T47D (cell line): ENCODE data around the gene GAB2.
"Not testable (repeated sequence)": the region's sequence is repeated elsewhere in the genome, so short reads cannot be mapped to it uniquely, and the experiment has no call there.

Experiments
- DNase-seq, 2 experiments: peaks; one replicate each; pipeline versions ENCODE4 v3.0.0 to v3.0.0-alpha.2; 2011 to 2012; ENCODE audit warnings: low read depth in 1 of 2, low spot score in 1 of 2
- JUND ChIP-seq: IDR thresholded peaks from 2 replicates; pipeline ENCODE4 v1.6.1; 2012; ENCODE audit warnings: low read depth
- in situ Hi-C: cut with HindIII; loops from 2 replicates; pipeline ENCODE4 v1.10.0; 2016; ENCODE audit warnings: low sequenced_read_pairs, low pct_unique_long_range_greater_than_20kb

The GAB2 gene

DNA sequence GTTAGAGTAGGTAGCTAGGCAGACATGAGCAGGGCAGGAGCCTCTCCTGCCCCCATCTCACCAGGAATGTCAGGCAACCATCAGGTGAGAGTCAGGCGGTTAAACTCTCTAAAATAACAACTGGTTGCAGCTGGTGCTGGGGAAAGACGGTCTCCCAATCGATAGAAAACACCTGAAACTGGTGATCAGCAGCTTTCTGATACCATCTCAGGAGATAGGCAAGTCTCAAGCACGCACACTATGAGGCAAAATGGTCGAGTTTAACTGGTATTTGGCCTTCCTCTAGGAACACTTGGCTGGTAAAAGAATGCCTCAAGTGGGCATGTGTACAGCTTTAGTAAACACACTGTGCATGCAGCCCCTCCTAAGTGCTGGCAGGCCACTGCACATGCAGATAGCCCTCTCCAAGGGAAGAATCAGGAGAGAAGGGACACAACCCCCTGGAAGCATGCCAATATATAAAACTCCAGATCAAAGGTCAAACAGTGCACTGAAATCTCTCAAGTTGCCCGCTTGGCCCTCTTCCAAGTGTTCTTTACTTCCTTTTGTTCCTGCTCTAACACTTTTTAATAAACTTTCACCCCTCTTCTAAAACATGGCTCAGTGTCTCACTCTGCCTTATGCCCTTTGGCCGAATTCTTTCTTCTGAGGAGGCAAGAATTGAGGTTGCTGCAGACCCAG lies 140.2 kb downstream of the GAB2 start:
- TF ChIP-seq JUND: no peak
- in situ Hi-C loops: no loop called here
- no peak for DNase-seq

DNA sequence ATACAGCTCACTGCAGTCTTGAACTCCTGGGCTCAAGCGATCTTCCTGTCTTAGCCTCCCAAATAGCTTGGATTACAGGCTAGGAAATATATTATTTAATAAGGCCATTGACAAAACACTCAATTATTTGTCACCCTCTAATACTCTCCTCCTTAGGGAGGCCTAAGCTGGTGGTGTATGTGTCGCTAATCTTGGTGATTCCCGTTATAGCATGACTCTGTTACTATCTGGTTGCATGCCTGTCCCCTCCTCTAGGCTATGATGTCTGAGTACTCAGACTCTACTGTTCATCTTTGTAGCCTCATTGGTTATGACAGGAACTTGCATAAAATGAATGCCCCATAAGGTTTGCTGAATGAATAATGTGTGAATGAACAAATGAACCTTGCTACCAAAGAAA lies 141.3 kb downstream of the GAB2 start:
- no peak for DNase-seq
- TF ChIP-seq JUND: no peak
- in situ Hi-C loops: no loop called here

DNA sequence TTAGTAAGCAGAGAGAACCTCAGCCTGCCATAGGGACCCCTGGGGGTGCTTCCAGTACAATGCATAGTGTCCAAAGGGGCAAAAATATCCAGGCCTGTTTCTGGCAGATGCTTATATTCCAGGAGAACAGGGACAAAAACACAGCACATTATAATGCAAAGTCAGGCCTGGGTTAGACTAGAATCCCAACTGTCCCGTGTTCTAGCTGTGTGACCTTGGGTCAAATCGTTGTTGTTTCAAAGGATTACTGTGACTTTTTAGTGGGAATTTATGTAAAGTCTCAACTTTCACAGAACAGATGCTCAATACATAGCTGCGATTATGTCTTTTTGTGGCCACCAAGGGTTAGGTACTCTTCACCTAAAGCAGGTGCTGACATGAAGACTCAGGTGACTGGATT lies 142.9 kb downstream of the GAB2 start:
- in situ Hi-C loops: no loop called here
- no peak for TF ChIP-seq JUND
- no peak for DNase-seq

DNA sequence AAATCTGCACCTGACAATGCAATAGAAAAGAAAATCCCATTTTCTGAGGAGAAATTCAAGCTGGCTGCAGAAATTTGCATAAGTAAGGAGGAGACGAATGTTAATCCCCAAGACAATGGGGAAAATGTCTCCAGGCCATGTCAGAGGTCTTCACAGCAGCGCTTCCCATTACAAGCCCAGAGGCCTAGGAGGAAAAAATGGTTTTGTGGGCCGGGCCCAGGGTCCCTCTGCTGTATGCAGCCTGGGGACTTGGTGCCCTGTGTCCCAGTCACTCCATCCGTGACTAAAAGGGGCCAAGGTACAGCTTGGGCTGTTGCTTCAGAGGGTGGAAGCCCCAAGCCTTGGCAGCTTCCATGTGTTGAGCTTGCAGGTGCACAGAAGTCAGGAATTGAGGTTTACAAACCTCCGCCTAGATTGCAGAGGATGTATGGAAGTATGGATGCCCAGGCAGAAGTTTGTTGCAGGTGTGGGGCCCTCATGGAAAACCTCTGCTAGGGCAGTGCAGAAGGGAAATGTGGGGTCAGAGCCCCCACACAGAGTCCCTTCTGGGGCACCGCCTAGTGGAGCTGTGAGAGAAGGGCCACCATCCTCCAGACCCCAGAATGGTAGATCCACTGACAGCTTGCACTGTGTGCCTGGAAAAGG lies 144.9 kb downstream of the GAB2 start:
- in situ Hi-C loops, DNase-seq: not testable (repeated sequence)

DNA sequence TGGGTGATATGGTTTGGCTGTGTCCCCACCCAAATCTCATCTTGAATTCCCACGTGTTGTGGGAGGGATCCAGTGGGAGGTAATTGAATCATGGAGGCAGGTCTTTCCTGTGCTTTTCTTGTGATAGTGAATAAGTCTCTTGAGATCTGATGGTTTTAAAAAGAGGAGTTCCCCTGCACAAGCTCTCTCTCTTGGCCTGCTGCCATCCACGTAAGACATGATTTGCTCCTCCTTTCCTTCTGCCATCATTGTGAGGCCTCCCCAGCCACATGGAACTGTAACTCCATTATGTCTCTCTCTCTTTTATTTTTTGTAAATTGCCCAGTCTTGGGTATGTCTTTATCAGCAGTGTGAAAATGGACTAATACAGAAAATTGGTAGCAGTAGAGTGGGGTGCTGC lies 145.8 kb downstream of the GAB2 start:
- in situ Hi-C loops, DNase-seq: not testable (repeated sequence)

DNA sequence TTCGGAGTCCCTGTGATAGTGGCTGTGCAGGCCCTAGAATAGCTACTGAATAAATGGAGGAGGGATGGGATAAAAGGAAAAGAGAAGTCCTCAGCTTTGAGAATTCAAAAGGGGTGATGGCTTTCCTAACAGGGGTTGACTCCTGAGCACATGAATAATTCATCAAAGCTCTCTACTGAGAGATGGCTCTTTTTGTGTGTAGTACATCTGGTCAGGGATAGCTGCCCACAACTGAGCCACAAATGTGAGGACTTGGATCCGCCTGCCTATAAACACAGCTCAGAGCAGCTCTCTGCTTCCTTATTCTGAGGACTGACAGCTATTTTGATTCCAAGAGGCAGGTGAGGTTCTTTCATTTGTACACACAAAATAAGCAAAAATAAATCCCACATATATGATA lies 146.6 kb downstream of the GAB2 start:
- TF ChIP-seq JUND: no peak
- in situ Hi-C loops: no loop called here
- no peak for DNase-seq

DNA sequence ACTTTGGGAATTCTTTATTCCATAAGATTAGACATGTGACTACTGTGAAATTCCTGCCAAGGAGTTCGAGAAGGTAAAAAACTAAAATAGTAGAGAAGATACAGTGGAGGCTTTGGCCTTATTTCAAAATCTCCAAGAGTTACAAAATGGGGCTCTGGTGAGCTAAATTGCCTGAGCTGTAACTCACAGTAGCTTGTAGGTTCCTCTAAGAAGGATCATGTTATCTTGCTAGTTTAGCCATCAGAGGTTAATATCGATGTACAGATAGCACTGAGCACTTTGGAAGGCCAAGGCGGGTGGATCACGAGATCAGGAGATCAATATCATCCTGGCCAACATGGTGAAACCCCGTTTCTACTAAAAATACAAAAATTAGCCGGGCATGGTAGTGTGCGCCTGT lies 147.8 kb downstream of the GAB2 start:
- no peak for DNase-seq
- TF ChIP-seq JUND: no peak
- in situ Hi-C loops: no loop called here

DNA sequence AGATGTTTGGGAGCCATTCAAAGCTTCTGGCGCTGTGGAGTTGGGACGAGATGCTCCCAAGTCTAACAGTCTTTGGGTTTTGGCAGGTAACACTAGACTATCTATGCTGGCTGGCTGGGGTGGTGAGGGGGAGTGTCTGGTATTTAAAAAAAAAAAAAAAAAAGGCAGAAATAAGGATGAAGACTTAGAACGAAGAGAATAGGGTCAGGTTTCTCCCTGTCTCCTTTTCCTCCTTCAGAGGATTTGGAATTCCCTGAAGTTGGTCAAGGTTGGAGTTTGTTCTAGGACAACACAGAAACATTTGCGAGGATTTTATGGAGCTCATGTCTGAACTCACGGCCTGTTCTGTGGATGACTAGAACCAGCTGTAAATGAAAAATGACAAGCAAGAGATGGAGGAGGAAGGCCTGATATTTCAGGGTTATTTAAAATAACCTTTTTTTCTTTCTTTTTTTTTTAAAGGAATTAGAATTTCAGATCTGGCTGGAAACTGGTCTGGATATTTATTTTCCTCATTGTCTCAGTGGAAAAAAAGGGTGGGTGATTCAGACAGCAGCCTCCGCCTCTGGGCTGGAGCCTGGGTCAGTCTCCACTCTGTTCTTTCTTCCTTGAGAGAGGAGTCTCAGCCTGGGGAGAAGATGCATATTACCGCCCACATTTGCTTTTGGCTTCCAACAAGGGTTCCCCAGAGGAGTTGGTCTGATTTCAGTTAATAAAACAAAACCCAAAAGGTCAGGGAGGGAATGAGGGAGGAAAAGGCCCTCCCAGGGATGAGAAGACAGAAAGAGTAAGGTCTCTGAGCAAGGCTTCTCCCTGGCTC lies 148.8 kb downstream of the GAB2 start:
- in situ Hi-C loops: no loop called here
- DNase-seq: no peak
- no peak for TF ChIP-seq JUND

DNA sequence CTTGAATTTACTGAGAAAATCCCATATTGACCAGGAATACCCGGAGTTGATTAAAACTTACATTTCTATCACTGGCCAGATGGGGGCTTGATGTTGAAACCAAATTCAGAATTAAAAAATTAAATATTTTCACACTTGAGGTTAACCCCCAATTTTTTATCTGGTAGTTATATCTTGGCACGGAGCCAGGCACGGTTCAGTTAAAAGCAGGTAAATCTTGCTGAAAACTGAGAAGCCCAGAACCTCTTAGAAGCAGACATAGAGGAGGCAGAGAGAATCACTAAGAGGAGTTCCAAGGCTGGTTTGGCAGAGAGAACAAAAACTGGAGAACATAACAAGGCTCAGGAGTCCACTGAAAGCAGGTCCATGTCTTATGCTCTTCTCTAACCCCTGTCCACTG lies 151.2 kb downstream of the GAB2 start:
- DNase-seq: peak in 1 of 2 experiments; percentile 52
- in situ Hi-C loops: no loop called here
- TF ChIP-seq JUND: no peak

DNA sequence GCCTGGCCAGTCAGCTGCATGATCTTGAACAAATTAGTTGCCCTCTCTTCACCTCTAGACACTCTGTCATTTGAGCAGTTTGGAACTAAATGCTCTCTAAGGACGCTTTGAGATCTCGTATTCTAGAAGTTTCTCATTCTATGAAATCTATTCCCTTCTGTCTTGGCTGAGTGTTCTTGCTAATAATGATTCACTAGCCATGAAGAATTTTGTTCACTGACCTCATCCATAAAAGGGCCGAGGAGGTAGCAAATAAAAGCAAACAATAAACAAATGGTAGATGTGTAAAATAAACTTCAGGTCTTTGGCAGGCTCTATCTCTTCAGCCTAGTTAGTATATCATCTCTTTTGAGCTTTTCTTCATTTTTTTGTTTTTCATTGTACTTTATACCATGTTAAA lies 152.3 kb downstream of the GAB2 start:
- in situ Hi-C loops: no loop called here
- no peak for DNase-seq
- TF ChIP-seq JUND: no peak

DNA sequence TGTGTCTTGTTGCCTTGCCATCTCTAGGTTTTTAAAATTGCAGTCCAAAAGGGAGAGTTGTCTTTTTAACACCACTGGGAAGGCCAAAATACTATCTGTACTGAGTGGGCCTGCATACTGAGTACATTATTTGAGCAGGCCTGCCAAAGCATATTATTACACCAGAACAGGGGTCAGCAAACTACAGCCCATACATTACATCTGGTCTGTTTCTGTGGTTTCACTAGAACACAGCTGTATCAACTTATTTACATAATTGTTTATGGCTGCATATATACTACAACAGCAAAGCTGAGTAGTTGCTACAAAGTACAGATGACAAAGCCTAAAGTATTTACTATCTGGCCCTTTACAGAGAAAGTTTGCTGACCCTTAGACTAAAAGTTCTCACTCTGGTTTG lies 154.9 kb downstream of the GAB2 start:
- in situ Hi-C loops: no loop called here
- TF ChIP-seq JUND: no peak
- no peak for DNase-seq

DNA sequence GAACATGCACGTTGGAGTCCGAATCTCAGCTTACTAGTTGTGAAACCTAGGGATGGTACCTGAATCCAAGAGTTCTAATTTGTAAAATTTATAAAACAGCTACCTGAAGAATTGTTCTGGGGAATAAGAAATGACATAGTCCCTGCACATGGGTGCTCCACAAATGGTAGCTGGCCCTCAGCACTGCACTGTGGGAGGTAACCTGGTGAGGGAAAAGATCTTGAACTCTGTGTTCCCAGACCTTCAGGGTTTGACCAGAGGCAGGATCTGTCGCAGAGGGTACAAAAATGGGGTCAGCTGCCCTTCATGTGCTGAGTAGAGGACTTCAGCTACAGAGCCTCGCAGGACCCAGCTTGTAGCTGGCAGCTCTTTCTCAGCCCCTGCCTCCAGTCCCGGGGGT lies 155.4 kb downstream of the GAB2 start:
- no peak for DNase-seq
- in situ Hi-C loops: no loop called here
- no peak for TF ChIP-seq JUND

DNA sequence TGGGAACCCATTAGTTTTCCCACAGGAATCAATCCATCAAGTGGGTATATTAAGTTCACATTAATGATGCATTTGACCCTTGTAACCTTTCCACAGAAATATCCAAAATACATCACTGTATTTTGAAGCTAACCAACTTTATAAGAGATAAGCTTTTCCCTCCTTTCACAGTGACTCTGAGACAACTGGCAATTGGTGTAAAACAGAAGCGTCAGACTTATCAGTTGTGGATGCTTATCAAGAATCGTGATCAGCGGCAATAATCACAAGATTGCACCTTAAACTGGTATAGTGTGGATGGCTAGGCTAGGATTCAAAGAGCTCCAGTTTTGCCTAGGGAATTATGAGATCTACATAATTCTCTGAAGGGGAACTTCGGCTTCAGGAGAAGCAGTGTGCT lies 155.8 kb downstream of the GAB2 start:
- TF ChIP-seq JUND: no peak
- no peak for DNase-seq
- in situ Hi-C loops: no loop called here

DNA sequence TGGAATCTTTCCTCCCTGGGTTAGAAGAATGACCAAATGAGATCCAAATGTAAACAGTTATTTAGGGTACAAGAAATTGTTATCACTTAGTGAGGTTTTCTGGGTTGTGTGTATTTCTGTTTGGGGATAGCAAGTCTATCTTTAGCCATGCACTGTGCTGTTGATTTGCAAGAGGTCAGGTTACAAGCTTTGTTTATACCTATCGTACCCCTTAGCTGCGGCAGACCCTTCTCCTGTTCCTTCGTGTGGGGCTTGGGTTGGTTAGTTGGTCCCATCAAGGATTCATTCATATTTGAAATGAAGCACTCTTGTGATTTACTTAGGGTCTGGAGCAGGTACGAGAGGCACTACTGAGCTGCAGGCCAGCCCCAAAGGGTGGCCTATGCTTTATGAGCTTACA lies 156.3 kb downstream of the GAB2 start:
- DNase-seq: no peak
- in situ Hi-C loops: no loop called here
- TF ChIP-seq JUND: no peak
